PC-3 (cell line): ENCODE results near the gene COPG2.

Experiments used
- CTCF ChIP-seq: fragments of 300-600 bp; sonication (generic); conservative IDR thresholded peaks from 2 replicates; pipeline ENCODE4 v1.5.1; 2017; ENCODE audit warnings: antibody characterized with exemption, low read depth, mild to moderate bottlenecking, low read length
- EZH2phosphoT487 ChIP-seq: fragments of 300-600 bp; sonication (generic); IDR thresholded peaks from 2 replicates; pipeline ENCODE4 v1.6.1; 2018; ENCODE audit warnings: mild to moderate bottlenecking, antibody characterized with exemption, low read length, borderline replicate concordance

DNA sequence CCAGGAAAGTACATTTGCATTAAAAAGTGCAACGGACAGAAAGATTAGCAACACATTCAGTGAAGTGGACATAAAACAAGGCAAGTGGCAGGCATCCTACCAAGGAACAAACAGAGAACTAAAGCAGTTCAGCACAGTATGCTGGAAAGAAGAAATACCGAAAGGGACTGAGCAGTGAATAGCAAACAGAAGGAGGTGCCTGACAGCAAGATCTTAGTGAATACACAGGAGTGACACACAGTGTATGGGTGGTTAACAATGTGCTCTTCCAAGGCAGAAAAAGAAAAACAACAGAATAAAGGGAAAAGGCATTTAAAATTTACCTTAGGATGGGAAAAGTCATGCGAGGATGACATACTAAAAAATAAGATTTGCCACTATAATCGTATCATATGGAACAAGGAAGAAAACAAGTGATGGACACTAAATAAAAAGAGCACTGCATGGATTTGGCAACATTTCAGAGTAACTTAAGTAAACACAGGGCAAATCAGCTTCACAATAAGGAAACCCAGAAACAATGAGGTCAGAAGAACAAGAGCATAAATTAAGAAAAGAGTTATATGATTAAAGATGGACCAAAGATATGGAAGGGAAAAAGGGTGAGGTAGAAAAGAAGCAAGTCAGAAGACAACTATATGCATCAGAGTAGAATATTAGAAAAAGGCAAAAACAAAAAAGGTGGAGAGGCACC lies 147.1 kb downstream of the COPG2 start:
- no peak for TF ChIP-seq CTCF
- TF ChIP-seq EZH2phosphoT487: no peak
